Measurements from ENCODE around the gene EVX2. TPM values are rescaled to one million over a fixed set of nuclear protein-coding genes. Genes with fewer than 3 reads are reported as not detected.

EVX2 gene
- total RNA-seq, 2 experiments from 2014 or later = not detected

DNA sequence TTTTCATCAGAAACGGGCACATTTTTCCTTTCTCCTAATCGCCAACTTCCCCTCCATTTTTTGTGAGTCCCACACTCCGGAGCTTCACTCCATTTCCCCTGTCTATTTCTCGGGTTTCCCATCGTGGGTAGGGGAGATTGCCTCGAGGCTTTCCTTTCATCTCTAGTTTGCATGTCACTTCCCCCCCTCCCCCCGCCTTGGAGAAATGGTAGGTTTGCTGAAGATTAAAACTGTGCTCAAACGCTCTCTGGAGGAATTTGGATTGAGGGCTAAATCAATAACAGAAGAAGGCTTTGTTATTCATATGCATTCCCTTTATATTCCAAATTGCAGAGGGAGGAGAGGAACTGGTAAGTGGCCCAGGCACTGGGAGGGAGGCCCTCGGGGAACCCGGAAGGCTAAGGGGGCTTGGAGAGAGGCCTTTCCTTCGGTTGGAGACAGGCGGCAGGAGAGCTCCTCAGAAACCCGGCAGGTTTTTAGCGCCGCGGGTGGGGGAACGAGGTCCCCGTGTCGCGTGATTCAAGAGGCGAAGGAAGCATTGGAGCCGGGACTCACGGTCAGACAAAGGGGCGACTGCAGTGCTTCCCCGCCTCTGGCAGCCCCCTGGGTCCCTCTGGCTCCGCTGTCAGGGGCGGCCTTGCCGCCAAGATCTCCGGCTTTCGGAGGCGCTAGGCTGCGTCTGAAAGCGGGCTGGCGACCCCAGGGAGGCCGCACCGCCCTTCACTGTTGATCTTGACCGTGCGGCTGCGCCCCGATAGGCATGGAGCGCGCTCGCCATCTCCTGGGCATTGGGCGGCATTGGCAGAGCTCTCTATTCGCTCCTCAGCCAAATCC, 13.4 kb upstream of the EVX2 start:
- peak overlapping the region; percentile 57 for H3K4me3 Mint-ChIP-seq
- POLR2A ChIA-PET = no interaction called here
- CTCF ChIA-PET = interaction anchor here (0.6 to 5.8 kb wide), 26 partner anchors 9 to 893 kb away, joined by 3 to 130 read pairs (median 5); partner anchors contain the start of gene LNPK
- peaks cover 84% of the 10 kb centered on the region for H3K27me3 Mint-ChIP-seq
- peaks cover 18% of the 10 kb centered on the region for H3K4me1 Mint-ChIP-seq (ENCODE audit: low read depth)
- no peaks in the 10 kb centered on the region for H3K36me3 Mint-ChIP-seq
- intact Hi-C loops (cut with micrococcal nuclease) = loop anchor here (1.0 to 10.0 kb wide), 5 partner anchors 16 to 892 kb away; no protein-coding TSS in a partner anchor
- peak overlapping the region; percentile 14 for H3K27ac Mint-ChIP-seq
- DNase-seq = peak; percentile 70
- H3K9me3 Mint-ChIP-seq = no peaks in the 10 kb centered on the region

DNA sequence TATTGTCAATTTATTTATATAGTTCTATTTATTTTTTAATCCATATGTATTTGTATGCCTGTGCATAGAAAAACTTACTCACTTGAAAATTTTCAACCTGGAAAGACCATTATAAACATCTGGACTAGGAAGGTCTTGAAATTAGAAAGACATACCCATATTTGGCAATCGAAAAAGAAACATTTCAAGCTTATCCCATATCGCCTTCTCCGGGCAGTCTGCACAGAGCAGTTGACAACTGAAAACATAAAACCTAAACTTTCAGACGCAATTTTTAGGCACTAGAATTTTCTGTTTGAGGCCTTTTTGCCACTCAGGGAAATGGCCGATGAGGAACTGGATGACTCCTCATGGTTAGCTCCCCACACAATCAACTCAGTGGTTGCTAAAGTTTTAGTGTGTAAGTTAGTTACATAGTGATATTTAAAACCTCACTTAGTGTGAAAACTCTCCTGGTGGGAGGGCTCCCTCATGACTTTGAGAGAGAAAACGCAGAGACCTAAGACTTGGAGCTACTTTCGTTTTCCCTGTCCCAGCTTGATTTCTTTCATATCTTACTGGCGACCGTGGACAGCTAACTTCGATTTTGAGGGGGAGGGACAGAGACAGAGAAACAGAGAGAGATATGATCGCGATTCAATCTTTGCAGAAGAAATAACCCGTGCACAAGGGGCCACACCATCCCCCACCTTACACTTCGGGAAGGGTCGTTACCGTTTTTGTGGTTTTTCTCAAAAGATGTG, 12.7 kb upstream of the EVX2 start:
- H3K4me1 Mint-ChIP-seq (ENCODE audit: low read depth) = peaks cover 25% of the 10 kb centered on the region
- intact Hi-C loops (cut with micrococcal nuclease) = loop anchor here (2.0 to 10.0 kb wide), 3 partner anchors 16 to 892 kb away; no protein-coding TSS in a partner anchor
- peak overlapping the region; percentile 57 for H3K4me3 Mint-ChIP-seq
- no peak overlapping the region for H3K27ac Mint-ChIP-seq
- ChIA-PET POLR2A (no interaction called here), CTCF (interaction anchor here (0.6 to 5.8 kb wide), 19 partner anchors 8 to 1825 kb away, joined by 3 to 130 read pairs (median 5); partner anchors contain the start of gene LNPK)
- peaks cover 4% of the 10 kb centered on the region for H3K36me3 Mint-ChIP-seq
- no peaks in the 10 kb centered on the region for H3K9me3 Mint-ChIP-seq
- no peak for DNase-seq
- H3K27me3 Mint-ChIP-seq = peaks cover 84% of the 10 kb centered on the region

DNA sequence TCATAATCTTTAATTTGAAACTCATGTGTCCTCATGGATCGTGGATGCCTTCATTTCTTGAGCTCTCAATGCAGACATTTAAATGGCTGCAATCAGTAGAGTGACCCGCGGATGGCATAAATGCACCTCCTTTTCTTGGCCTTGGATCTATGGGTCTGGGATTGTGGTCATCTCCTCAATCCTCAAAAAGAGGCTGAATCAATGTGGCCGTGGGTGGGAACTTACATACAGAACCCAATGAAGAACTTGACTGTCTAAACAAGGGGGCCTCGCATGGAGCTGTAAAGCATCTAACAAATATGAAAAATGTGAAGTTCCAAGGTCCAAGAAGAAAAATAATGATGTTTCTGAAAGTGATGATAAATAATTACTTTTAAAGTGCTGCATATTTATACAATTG, 11.7 kb upstream of the EVX2 start:
- H3K9me3 Mint-ChIP-seq = no peaks in the 10 kb centered on the region
- peaks cover 4% of the 10 kb centered on the region for H3K36me3 Mint-ChIP-seq
- peaks cover 84% of the 10 kb centered on the region for H3K27me3 Mint-ChIP-seq
- DNase-seq = no peak
- CTCF ChIA-PET = interaction anchor here (0.7 to 5.8 kb wide), 7 partner anchors 15 to 844 kb away, joined by 3 to 130 read pairs (median 5); no protein-coding TSS in a partner anchor
- no peak overlapping the region for H3K4me3 Mint-ChIP-seq
- intact Hi-C loops (cut with micrococcal nuclease) = loop anchor here (5.0 to 10.0 kb wide), 2 partner anchors 843 to 891 kb away; no protein-coding TSS in a partner anchor
- H3K4me1 Mint-ChIP-seq (ENCODE audit: low read depth) = peaks cover 25% of the 10 kb centered on the region
- no peak overlapping the region for H3K27ac Mint-ChIP-seq
- POLR2A ChIA-PET = no interaction called here

DNA sequence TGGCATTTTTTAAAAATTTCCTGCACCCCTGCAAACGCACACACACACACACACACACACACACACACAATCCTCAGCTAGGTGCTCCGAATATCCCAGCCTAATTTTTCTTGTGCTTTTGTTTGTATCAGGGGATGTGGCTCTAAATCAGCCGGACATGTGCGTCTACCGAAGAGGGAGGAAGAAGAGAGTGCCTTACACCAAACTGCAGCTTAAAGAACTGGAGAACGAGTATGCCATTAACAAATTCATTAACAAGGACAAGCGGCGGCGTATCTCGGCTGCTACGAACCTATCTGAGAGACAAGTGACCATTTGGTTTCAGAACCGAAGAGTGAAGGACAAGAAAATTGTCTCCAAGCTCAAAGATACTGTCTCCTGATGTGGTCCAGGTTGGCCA, 10.6 kb upstream of the EVX2 start:
- peaks cover 25% of the 10 kb centered on the region for H3K4me1 Mint-ChIP-seq (ENCODE audit: low read depth)
- no peaks in the 10 kb centered on the region for H3K9me3 Mint-ChIP-seq
- H3K27ac Mint-ChIP-seq = no peak overlapping the region
- peaks cover 87% of the 10 kb centered on the region for H3K27me3 Mint-ChIP-seq
- no peak overlapping the region for H3K4me3 Mint-ChIP-seq
- intact Hi-C loops (cut with micrococcal nuclease) = loop anchor here (10.0 kb wide), 1 partner anchor 890 kb away; no protein-coding TSS in a partner anchor
- peaks cover 5% of the 10 kb centered on the region for H3K36me3 Mint-ChIP-seq
- no peak for DNase-seq
- ChIA-PET CTCF (interaction anchor here (0.8 to 5.8 kb wide), 3 partner anchors 15 to 405 kb away, joined by 3 to 130 read pairs (median 3); no protein-coding TSS in a partner anchor), POLR2A (no interaction called here)

DNA sequence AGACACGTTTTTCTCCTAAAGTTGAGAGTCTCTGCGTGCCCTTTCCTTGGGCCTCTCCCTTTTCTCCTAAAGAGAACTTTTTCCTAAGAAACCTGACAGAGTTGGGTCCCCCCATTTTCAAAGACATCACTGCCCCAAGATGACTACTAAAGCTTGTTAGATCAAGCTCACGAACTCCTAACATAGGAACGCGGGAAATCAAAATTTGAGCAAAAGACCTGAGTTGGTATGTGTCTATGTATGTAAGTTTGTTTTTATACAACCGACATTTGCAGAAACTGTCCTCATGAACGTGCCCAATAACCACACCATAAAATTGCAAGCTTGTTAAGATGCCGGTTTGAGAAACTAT, 10.1 kb upstream of the EVX2 start:
- no peak for DNase-seq
- Mint-ChIP-seq H3K9me3 (no peaks in the 10 kb centered on the region), H3K27me3 (peaks cover 85% of the 10 kb centered on the region), H3K27ac (no peak overlapping the region), H3K4me3 (no peak overlapping the region), H3K4me1 (ENCODE audit: low read depth) (peaks cover 25% of the 10 kb centered on the region), H3K36me3 (peaks cover 6% of the 10 kb centered on the region)
- ChIA-PET POLR2A (no interaction called here), CTCF (interaction anchor here (0.8 to 5.8 kb wide), 3 partner anchors 14 to 405 kb away, joined by 3 to 130 read pairs (median 3); no protein-coding TSS in a partner anchor)
- intact Hi-C loops (cut with micrococcal nuclease) = loop anchor here (10.0 kb wide), 1 partner anchor 889 kb away; no protein-coding TSS in a partner anchor

DNA sequence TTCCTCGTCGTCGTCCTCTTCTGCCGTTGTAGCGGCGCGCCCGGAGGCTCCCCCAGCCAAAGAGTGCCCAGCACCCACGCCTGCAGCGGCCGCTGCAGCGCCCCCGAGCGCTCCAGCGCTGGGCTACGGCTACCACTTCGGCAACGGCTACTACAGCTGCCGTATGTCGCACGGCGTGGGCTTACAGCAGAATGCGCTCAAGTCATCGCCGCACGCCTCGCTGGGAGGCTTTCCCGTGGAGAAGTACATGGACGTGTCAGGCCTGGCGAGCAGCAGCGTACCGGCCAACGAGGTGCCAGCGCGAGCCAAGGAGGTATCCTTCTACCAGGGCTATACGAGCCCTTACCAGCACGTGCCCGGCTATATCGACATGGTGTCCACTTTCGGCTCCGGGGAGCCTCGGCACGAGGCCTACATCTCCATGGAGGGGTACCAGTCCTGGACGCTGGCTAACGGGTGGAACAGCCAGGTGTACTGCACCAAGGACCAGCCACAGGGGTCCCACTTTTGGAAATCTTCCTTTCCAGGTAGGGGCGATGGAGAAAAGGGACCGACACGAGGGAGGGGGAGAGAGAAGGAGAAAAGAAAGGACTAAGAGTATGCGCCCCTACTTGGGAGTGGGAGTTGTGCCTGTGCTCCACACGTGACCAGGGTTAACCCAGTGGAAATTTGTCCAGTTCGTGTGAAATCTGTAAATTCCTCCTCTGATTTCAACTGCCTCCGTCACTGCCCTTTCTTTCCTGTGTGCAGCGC, 9.6 kb upstream of the EVX2 start:
- peaks cover 27% of the 10 kb centered on the region for H3K4me1 Mint-ChIP-seq (ENCODE audit: low read depth)
- no peak for DNase-seq
- H3K9me3 Mint-ChIP-seq = no peaks in the 10 kb centered on the region
- H3K4me3 Mint-ChIP-seq = no peak overlapping the region
- ChIA-PET CTCF (interaction anchor here (0.8 to 5.8 kb wide), 3 partner anchors 14 to 404 kb away, joined by 3 to 130 read pairs (median 3); no protein-coding TSS in a partner anchor), POLR2A (no interaction called here)
- H3K27ac Mint-ChIP-seq = no peak overlapping the region
- peaks cover 87% of the 10 kb centered on the region for H3K27me3 Mint-ChIP-seq
- intact Hi-C loops (cut with micrococcal nuclease) = loop anchor here (10.0 kb wide), 1 partner anchor 889 kb away; no protein-coding TSS in a partner anchor
- peaks cover 6% of the 10 kb centered on the region for H3K36me3 Mint-ChIP-seq

DNA sequence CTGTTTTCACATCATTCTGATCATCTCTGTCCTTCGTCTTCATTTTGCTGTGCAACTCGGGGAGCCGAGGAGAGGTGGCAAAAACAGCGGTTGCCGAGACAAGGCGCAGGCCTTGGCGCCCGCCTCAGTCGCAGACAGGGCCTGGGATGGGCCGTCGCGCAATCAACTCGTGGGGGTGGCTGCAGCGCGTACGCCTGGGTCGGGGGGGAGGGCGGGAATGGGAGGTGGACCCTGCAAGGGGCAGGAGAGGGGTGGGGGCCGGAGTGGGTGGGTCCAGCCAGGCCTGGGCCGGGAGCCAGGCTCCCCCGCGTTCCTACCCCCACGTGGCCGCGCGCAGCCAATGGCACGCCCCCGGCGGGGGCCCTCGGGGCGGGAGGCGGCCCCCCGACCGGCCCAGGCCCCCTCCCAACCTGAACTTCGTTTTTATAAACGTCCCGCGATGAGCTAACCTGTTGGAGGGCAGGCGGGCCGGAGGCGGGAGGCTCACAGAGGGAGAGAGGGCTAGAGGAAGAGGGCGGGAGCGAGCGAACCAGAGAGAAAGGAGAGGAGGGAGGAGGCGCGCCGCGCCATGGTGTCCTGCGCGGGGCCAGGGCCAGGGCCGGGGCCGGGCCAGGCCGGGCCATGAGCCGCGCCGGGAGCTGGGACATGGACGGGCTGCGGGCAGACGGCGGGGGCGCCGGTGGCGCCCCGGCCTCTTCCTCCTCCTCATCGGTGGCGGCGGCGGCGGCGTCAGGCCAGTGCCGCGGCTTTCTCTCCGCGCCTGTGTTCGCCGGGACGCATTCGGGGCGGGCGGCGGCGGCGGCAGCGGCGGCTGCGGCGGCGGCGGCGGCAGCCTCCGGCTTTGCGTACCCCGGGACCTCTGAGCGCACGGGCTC, 8.7 kb upstream of the EVX2 start, which contains the start of gene HOXD13:
Gene HOXD13, plus strand, starts transcription at position 452 of the 875 bp plus-strand sequence. Its CDS starts 170 bp downstream, at position 622.
- Mint-ChIP-seq H3K27me3 (peaks cover 87% of the 10 kb centered on the region), H3K4me1 (ENCODE audit: low read depth) (peaks cover 25% of the 10 kb centered on the region), H3K4me3 (peak within 1 kb of the TSS; percentile 29), H3K36me3 (peaks cover 6% of the 10 kb centered on the region), H3K27ac (peak within 1 kb of the TSS; percentile 33), H3K9me3 (no peaks in the 10 kb centered on the region)
- no peak for DNase-seq
- intact Hi-C loops (cut with micrococcal nuclease) = loop anchor here (10.0 kb wide), 1 partner anchor 888 kb away; no protein-coding TSS in a partner anchor
- CTCF ChIA-PET = no interaction called here
- POLR2A ChIA-PET = no interaction called here

DNA sequence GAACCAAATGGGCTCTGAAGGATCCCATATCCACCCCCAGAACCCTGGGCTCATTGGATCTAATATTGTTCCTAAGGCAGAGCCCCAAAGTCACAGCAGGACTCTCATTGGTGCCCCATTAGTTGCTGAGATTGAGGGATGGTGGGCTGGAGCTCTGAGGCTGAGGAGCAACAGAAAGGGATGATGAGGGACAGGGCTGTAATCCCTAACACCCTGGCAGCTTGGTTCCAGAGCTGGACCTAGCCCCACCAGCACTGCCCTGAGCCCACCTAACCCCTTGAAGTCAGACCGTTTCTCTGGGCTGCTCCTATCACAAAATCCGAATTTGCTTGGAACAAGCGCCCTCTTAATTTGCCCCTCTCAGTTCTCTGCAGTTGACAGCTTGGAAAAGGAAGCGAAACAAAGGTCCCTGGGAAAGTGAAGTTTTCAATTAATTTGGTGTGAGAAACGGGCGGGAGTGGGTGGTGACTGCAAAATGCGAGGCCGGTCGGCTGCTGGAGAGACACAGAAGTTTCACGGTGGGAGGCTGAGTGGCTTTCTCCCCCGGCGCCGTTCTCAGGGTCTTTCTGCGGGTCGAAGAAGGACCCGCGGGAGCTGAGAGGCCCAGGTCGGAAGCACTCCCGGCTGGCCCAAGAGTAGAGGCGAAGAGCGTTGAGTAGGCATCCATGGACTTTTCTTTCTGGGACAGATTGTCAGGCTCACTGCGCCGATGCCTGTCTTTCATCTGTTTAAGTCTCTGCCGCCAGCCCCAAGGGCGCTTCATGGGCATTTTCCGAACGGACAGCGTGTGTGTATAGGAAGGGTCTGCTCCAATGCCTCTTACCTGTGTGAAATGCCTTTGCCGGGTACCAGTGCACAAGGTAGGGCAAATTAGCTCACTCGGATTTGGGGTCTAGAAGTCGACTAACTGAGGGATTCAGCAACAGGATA, 7.8 kb upstream of the EVX2 start:
- H3K27ac Mint-ChIP-seq = peak overlapping the region; percentile 33
- H3K4me3 Mint-ChIP-seq = peak overlapping the region; percentile 29
- CTCF ChIA-PET = no interaction called here
- DNase-seq = no peak
- intact Hi-C loops (cut with micrococcal nuclease) = loop anchor here (10.0 kb wide), 1 partner anchor 887 kb away; no protein-coding TSS in a partner anchor
- POLR2A ChIA-PET = no interaction called here
- peaks cover 88% of the 10 kb centered on the region for H3K27me3 Mint-ChIP-seq
- H3K36me3 Mint-ChIP-seq = peaks cover 9% of the 10 kb centered on the region
- peaks cover 22% of the 10 kb centered on the region for H3K4me1 Mint-ChIP-seq (ENCODE audit: low read depth)
- no peaks in the 10 kb centered on the region for H3K9me3 Mint-ChIP-seq

DNA sequence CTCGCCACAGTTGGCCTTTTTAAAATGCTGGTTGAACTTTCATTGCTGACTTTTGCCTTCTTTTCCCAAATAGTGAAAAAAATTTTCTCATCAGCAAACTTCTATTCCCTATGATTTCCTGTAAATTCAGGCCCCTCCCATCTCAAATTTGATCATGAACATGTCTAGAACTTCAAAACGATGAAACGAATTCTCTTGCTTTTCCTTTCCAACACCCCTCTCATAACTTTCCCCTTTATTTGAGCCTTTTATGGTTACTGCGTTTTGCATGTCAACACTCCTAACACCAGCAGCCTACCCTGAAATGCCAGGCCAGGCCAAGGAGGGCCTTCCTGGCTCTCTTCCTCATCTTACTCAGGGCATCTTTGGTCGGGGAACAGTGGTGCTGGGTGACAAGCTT, 7.1 kb upstream of the EVX2 start:
- Mint-ChIP-seq H3K27me3 (peaks cover 87% of the 10 kb centered on the region), H3K9me3 (no peaks in the 10 kb centered on the region), H3K36me3 (peaks cover 9% of the 10 kb centered on the region), H3K4me1 (ENCODE audit: low read depth) (peaks cover 17% of the 10 kb centered on the region), H3K4me3 (no peak overlapping the region), H3K27ac (no peak overlapping the region)
- ChIA-PET POLR2A (no interaction called here), CTCF (no interaction called here)
- DNase-seq = no peak
- intact Hi-C loops (cut with micrococcal nuclease) = loop anchor here (10.0 kb wide), 1 partner anchor 886 kb away; no protein-coding TSS in a partner anchor

DNA sequence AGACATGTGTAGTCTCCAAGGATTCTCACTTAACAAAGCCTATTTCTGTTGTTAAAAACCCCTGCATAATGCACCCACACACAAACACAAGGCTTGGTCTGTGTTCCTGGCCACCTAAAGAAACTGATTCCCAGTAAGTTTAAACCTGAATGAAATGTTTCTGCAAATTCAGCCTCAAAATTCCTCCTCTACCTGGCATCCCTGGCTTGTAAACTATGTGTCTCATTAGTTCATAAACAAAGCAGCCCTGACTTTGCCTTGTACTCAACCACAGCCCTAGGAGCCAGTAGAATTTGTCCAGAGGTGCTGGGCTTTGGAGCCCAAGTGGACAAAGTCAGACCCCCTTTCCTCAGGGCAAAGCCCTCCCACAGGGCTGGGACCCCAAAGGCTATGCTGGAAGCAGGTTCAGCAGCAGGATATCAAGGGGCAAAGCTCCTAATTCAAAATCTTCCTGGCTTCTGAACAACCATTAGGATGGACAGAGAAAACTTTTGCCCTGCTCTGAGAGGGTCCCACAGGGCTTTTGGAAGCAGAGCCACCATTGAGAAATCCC, 6.2 kb upstream of the EVX2 start:
- CTCF ChIA-PET = interaction anchor here (1.2 to 1.7 kb wide), 2 partner anchors 37 to 400 kb away, joined by 4 to 7 read pairs; no protein-coding TSS in a partner anchor
- peaks cover 17% of the 10 kb centered on the region for H3K4me1 Mint-ChIP-seq (ENCODE audit: low read depth)
- peaks cover 9% of the 10 kb centered on the region for H3K36me3 Mint-ChIP-seq
- H3K9me3 Mint-ChIP-seq = no peaks in the 10 kb centered on the region
- H3K27ac Mint-ChIP-seq = no peak overlapping the region
- POLR2A ChIA-PET = no interaction called here
- H3K4me3 Mint-ChIP-seq = no peak overlapping the region
- DNase-seq = no peak
- intact Hi-C loops (cut with micrococcal nuclease) = loop anchor here (2.0 to 10.0 kb wide), 3 partner anchors 72 to 885 kb away; no protein-coding TSS in a partner anchor
- H3K27me3 Mint-ChIP-seq = peaks cover 87% of the 10 kb centered on the region

Data from activated CD4-positive, alpha-beta memory T cell treated with anti-CD3 and anti-CD28 coated beads for 36 hours (primary cell).